Measurements from ENCODE around the gene FEM1C.

GRCh38 chr5:115573133-115573532 lies 28.6 kb upstream of the FEM1C start:
- TF ChIP-seq CTCF (IDR thresholded peaks at IDR 0.05; ENCODE audit: low read depth, low read length) (no peak), EZH2phosphoT487 (IDR thresholded peaks at IDR 0.05; ENCODE audit: low read depth) (no peak)

All from OCI-LY3 (cell line).